ENCODE results near the gene RCL1. TPM values are rescaled to one million over a fixed set of nuclear protein-coding genes. Genes with fewer than 3 reads are reported as not detected.

RCL1 gene
- polyA plus RNA-seq, 6 donors from 2014 or later: 27.1 to 34.3 (median 29.8) TPM

DNA sequence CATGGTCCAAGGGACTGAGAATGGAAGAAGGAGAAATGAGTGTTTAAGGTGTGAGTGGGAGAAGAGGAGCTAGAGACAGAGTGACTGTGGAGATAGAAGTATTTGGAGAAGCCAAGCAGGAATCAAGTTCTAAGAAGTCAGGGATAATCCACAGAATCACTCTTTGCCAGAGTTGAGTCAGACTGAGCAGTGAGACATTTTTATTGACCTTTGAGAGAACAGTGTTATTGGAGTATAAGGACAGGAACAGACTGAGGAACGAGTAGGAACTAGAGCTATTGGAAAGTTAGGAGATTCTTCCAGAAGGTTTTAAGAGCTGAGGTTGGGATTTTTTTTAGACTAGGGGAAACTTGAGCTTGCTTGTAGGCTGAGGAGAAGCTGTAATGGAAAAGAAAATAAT lies 37.2 kb downstream of the RCL1 start:
- no peak for DNase-seq
- Mint-ChIP-seq H3K4me3 (no peak overlapping the region), H3K36me3 (peaks cover 13 to 34% of the 10 kb centered on the region in 2 donors), H3K27me3 (no peaks in the 10 kb centered on the region), H3K27ac (no peak overlapping the region), H3K4me1 (peaks cover 2 to 7% (median 5%) of the 10 kb centered on the region in 3 donors), H3K9me3 (no peaks in the 10 kb centered on the region)
- no peak for ATAC-seq (ENCODE audit: low read depth in 2 of 2)

- Mint-ChIP-seq H3K27me3 (no peaks in the 10 kb centered on the region), H3K9me3 (no peaks in the 10 kb centered on the region), H3K4me1 (peaks cover 4 to 10% (median 6%) of the 10 kb centered on the region in 3 donors), H3K27ac (no peak overlapping the region), H3K36me3 (peaks cover 21 to 36% of the 10 kb centered on the region in 2 donors), H3K4me3 (no peak overlapping the region)
- ATAC-seq (ENCODE audit: low read depth in 2 of 2) (no peak), DNase-seq (no peak)
Observed at GRCh38 chr9:4830699-4831098, 38.0 kb downstream of the RCL1 start.

DNA sequence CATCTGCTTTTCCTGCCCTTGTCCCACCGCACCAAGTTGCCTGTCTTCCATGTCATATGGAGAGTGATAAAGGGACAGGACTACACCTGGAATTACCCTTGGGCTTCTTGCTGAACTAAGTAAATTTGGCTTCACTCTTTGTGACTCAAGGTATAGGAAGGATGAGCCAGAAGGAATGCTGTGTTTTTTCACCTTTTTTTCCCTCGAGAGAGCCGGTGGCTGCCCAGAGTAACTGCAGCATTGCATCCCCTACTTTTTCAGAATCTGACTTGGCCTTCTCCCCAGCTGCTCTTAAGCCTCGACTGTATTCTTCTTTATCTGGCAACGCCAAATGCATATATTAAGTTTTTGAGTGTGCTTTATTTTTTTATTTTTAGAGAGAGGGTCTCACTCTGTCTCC lies 38.4 kb downstream of the RCL1 start:
- DNase-seq: no peak
- H3K9me3 Mint-ChIP-seq: no peaks in the 10 kb centered on the region
- H3K27me3 Mint-ChIP-seq: no peaks in the 10 kb centered on the region
- H3K4me3 Mint-ChIP-seq: no peak overlapping the region
- H3K27ac Mint-ChIP-seq: no peak overlapping the region
- H3K36me3 Mint-ChIP-seq: peaks cover 25 to 36% of the 10 kb centered on the region in 2 donors
- H3K4me1 Mint-ChIP-seq: peaks cover 4 to 14% (median 6%) of the 10 kb centered on the region in 3 donors
- no peak for ATAC-seq (ENCODE audit: low read depth in 2 of 2)

DNA sequence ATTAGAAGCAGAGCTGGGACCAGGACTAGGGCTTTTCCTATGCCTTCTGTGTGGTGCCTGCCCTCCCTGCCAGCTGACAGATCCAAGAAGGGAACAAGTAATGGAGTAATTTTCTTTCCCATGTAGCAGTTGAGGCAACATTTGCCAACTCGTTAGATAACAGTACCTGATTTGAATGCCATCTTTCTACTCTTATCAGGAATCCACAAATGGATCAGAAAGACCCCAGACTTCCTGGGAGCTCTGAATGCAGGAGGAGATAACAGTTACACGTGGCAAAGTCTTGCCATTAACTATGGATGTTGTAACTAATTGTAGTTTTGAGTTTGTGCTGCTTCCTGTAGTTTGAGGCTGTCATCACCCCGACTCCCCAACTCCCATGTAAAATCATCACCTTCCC lies 39.2 kb downstream of the RCL1 start:
- H3K27ac Mint-ChIP-seq: peak overlapping the region in 1 of 6 donors; percentile 60
- ATAC-seq (ENCODE audit: low read depth in 2 of 2) (no peak), DNase-seq (no peak)
- peaks cover 4 to 14% (median 6%) of the 10 kb centered on the region in 3 donors for H3K4me1 Mint-ChIP-seq
- no peak overlapping the region for H3K4me3 Mint-ChIP-seq
- no peaks in the 10 kb centered on the region for H3K27me3 Mint-ChIP-seq
- H3K9me3 Mint-ChIP-seq: no peaks in the 10 kb centered on the region
- peaks cover 26 to 35% of the 10 kb centered on the region in 2 donors for H3K36me3 Mint-ChIP-seq

GRCh38 chr9:4832786-4833579 lies 40.2 kb downstream of the RCL1 start:
- Mint-ChIP-seq H3K9me3 (no peaks in the 10 kb centered on the region), H3K36me3 (peaks cover 26 to 28% of the 10 kb centered on the region in 2 donors), H3K27ac (peak overlapping the region in 1 of 6 donors; percentile 14), H3K27me3 (no peaks in the 10 kb centered on the region), H3K4me1 (peaks cover 0 to 14% (median 6%) of the 10 kb centered on the region in 3 donors), H3K4me3 (peak overlapping the region in 1 of 8 donors; percentile 61)
- DNase-seq: no peak
- ATAC-seq (ENCODE audit: low read depth in 2 of 2): no peak

DNA sequence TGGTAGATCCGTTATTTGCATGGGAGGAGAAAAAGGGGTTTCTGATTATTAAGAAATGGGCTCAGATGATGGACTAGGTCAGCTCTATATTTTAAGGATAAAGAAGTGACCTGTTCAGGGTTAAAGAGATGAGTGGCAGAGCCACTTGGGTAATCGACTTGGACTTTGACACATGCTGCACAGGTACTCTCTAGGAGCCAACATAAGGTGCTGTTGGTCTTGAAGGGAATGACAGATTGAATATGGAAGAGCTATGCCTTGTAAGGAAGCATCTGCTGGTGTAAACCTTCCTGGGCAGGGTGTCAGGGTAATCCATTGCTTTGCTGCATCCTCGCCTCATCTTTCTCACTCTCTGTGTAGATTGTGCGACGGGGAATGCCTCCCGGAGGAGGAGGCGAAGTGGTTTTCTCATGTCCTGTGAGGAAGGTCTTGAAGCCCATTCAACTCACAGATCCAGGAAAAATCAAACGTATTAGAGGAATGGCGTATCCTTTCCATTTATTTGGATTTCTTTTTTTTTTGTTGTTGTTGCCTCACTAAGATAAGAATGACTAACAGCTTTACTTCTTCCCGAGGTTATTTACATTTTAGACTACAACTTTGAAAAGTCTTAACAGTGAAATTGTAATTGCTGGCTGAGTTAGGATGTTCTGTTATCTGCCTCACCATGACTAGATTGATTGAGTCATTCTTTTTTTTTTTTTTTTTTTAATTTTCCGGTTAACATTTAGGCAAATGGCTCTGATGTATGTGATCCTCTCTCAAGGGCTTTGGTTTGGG lies 41.2 kb downstream of the RCL1 start:
- peaks cover 0 to 14% (median 7%) of the 10 kb centered on the region in 3 donors for H3K4me1 Mint-ChIP-seq
- no peak overlapping the region for H3K4me3 Mint-ChIP-seq
- H3K27me3 Mint-ChIP-seq: no peaks in the 10 kb centered on the region
- H3K36me3 Mint-ChIP-seq: peaks cover 26 to 33% of the 10 kb centered on the region in 2 donors
- DNase-seq (no peak), ATAC-seq (ENCODE audit: low read depth in 2 of 2) (no peak)
- peak overlapping the region in 2 of 6 donors; percentile 26 to 48 for H3K27ac Mint-ChIP-seq
- H3K9me3 Mint-ChIP-seq: no peaks in the 10 kb centered on the region

- DNase-seq: no peak
- ATAC-seq (ENCODE audit: low read depth in 2 of 2): no peak
- H3K27me3 Mint-ChIP-seq: no peaks in the 10 kb centered on the region
- peak overlapping the region in 1 of 6 donors; percentile 12 for H3K27ac Mint-ChIP-seq
- no peak overlapping the region for H3K4me3 Mint-ChIP-seq
- H3K9me3 Mint-ChIP-seq: no peaks in the 10 kb centered on the region
- H3K36me3 Mint-ChIP-seq: peaks cover 32 to 38% of the 10 kb centered on the region in 2 donors
- H3K4me1 Mint-ChIP-seq: peaks cover 7 to 19% (median 18%) of the 10 kb centered on the region in 3 donors
Observed at GRCh38 chr9:4836676-4837075, 43.9 kb downstream of the RCL1 start.

DNA sequence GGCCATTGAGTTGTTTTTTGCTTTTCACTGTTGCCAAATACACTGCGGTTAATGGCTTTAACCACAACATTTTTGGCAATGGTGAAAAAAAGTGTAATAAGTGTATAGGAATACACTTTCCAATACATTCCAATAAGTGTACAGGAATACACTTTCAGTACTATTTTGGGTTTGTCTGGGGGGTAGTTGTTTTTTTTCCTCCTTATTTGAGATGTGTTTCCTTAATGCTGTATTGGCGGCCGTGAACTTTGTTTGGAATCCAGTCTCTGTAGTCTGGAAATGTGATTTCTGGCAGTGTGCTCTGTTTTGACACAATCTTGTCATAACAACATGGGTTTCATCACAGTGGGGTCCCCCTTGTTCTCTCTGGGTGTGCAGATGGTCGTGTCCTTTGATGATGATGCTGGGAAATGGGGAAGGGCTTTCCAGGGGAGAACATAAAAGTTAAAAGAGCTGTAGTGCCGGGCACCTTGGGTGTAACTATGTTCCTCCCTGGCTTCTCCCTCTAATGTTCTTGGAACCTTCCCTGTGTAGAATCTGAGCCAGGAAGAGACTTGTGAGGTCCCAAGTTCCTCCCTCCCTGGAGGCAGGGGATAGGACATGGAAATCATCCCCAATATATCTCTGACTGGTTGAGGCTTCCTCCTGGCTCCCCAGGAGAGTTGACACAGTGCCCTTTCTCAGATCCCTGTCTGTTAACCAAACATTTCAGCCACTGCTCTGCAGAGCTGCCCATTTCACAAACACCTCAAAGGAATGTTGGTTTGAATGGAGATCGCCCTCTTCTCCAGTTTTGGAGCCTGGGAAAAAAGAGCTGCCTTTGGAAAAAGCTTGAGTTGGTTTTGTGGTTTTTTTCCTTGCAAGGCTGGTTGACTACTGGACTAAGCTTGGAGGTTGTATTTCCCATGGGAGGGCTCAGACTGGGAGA lies 44.8 kb downstream of the RCL1 start:
- Mint-ChIP-seq H3K36me3 (peaks cover 32 to 38% of the 10 kb centered on the region in 2 donors), H3K4me3 (no peak overlapping the region), H3K9me3 (no peaks in the 10 kb centered on the region), H3K27ac (peak overlapping the region in 2 of 6 donors; percentile 12 to 81), H3K4me1 (peaks cover 12 to 24% (median 19%) of the 10 kb centered on the region in 3 donors), H3K27me3 (no peaks in the 10 kb centered on the region)
- DNase-seq (no peak), ATAC-seq (ENCODE audit: low read depth in 2 of 2) (no peak)

GRCh38 chr9:4838189-4838546 lies 45.4 kb downstream of the RCL1 start:
- Mint-ChIP-seq H3K27me3 (no peaks in the 10 kb centered on the region), H3K36me3 (peaks cover 28 to 38% of the 10 kb centered on the region in 2 donors), H3K4me3 (no peak overlapping the region), H3K4me1 (peaks cover 13 to 24% (median 19%) of the 10 kb centered on the region in 3 donors), H3K27ac (no peak overlapping the region), H3K9me3 (no peaks in the 10 kb centered on the region)
- ATAC-seq (ENCODE audit: low read depth in 2 of 2): no peak
- DNase-seq: no peak

DNA sequence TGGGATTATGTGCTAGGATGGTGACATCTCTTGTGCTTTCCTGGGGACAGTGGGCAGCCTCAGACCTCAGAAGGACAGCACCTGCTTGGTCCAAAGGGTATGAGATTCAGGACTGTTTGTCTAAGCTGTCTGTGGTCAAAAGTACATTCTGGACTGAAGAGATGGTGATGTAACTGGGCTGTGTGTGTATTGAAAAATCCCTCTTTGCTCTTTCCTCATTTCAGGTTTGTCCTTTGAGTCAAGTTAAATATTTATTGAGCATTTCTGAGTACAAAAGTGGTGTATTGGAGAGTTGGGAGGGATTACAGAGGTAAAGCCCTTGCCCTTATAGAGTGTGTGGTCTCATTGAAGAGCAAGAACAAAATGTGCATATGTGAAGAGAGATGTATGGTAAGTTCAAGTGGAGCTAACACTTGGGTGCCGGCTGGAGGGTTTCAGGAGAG lies 46.7 kb downstream of the RCL1 start:
- Mint-ChIP-seq H3K36me3 (peaks cover 27 to 36% of the 10 kb centered on the region in 2 donors), H3K4me1 (peaks cover 13 to 24% (median 19%) of the 10 kb centered on the region in 3 donors), H3K9me3 (no peaks in the 10 kb centered on the region), H3K27ac (peak overlapping the region in 5 of 6 donors; percentile 7 to 88 (median 31)), H3K4me3 (no peak overlapping the region), H3K27me3 (no peaks in the 10 kb centered on the region)
- no peak for ATAC-seq (ENCODE audit: low read depth in 2 of 2)
- no peak for DNase-seq

DNA sequence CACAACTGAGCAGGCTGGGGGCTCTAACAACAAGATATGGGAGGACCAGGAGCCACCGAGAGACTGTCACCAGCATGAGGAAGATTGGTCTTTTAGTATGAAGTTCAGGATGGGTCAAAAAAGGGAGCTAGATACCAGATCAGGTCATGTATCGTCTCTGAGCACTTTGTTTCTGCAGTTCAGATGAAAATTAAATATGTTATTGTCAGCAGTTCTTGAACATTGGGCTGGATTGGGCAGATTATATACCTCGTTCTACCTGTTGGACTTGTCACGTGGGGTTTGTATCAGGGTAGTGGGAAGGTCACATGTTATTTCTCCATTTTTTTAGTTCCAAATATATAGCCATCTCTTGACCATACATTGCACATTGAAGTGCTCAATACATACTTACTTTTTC lies 47.3 kb downstream of the RCL1 start:
- peaks cover 13 to 21% (median 16%) of the 10 kb centered on the region in 3 donors for H3K4me1 Mint-ChIP-seq
- no peaks in the 10 kb centered on the region for H3K9me3 Mint-ChIP-seq
- ATAC-seq (ENCODE audit: low read depth in 2 of 2): no peak
- H3K27ac Mint-ChIP-seq: peak overlapping the region in 4 of 6 donors; percentile 7 to 67 (median 36)
- no peak overlapping the region for H3K4me3 Mint-ChIP-seq
- no peak for DNase-seq
- H3K27me3 Mint-ChIP-seq: no peaks in the 10 kb centered on the region
- peaks cover 27 to 31% of the 10 kb centered on the region in 2 donors for H3K36me3 Mint-ChIP-seq

DNA sequence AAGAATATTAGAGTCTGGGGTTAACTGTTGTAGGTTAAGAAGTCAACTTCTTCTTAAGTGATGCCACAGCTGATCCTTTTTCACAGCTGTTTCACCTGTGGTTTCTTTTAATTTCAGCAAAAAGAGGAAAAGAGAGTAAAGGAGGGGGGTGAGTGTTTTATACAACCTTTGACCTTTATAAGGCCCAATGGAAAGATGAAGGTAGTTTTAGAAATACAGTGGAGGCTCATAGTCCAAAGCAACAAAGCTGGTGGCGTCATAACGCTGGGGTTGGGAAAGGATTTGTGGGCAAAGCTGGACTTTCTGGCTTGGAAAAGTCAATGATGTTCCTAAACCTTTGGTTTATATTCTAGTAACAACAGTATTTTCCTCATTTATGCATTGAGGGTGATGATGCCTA lies 49.5 kb downstream of the RCL1 start:
- ATAC-seq (ENCODE audit: low read depth in 2 of 2) (peak in 1 of 2 donors; percentile 25), DNase-seq (no peak)
- Mint-ChIP-seq H3K4me1 (peaks cover 6 to 18% (median 13%) of the 10 kb centered on the region in 3 donors), H3K4me3 (no peak overlapping the region), H3K27me3 (no peaks in the 10 kb centered on the region), H3K9me3 (no peaks in the 10 kb centered on the region), H3K27ac (peak overlapping the region in 2 of 6 donors; percentile 42 to 49), H3K36me3 (peaks cover 19 to 32% of the 10 kb centered on the region in 2 donors)

- peak overlapping the region in 2 of 6 donors; percentile 49 to 71 for H3K27ac Mint-ChIP-seq
- ATAC-seq (ENCODE audit: low read depth in 2 of 2) (no peak), DNase-seq (no peak)
- H3K4me1 Mint-ChIP-seq: peaks cover 6 to 18% (median 13%) of the 10 kb centered on the region in 3 donors
- H3K9me3 Mint-ChIP-seq: no peaks in the 10 kb centered on the region
- H3K36me3 Mint-ChIP-seq: peaks cover 19 to 32% of the 10 kb centered on the region in 2 donors
- H3K27me3 Mint-ChIP-seq: no peaks in the 10 kb centered on the region
- no peak overlapping the region for H3K4me3 Mint-ChIP-seq
Observed at GRCh38 chr9:4842734-4843133, 50.0 kb downstream of the RCL1 start.

All from naive B cell (primary cell).